ENCODE measurements around the gene PSORS1C1.

PSORS1C1 gene

GRCh38 chr6:31145386-31145785, 30.8 kb downstream of the PSORS1C1 start:
- TF ChIP-seq, protein P1, sequence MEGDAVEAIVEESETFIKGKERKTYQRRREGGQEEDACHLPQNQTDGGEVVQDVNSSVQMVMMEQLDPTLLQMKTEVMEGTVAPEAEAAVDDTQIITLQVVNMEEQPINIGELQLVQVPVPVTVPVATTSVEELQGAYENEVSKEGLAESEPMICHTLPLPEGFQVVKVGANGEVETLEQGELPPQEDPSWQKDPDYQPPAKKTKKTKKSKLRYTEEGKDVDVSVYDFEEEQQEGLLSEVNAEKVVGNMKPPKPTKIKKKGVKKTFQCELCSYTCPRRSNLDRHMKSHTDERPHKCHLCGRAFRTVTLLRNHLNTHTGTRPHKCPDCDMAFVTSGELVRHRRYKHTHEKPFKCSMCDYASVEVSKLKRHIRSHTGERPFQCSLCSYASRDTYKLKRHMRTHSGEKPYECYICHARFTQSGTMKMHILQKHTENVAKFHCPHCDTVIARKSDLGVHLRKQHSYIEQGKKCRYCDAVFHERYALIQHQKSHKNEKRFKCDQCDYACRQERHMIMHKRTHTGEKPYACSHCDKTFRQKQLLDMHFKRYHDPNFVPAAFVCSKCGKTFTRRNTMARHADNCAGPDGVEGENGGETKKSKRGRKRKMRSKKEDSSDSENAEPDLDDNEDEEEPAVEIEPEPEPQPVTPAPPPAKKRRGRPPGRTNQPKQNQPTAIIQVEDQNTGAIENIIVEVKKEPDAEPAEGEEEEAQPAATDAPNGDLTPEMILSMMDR (IDR thresholded peaks at IDR 0.05; ENCODE audit: low read depth, low read length, missing control alignments) = no peak
- H3K4me3 ChIP-seq (ENCODE audit: low read depth, low read length) = no peak overlapping the region
- DNase-seq (ENCODE audit: low read depth) = no peak

DNA sequence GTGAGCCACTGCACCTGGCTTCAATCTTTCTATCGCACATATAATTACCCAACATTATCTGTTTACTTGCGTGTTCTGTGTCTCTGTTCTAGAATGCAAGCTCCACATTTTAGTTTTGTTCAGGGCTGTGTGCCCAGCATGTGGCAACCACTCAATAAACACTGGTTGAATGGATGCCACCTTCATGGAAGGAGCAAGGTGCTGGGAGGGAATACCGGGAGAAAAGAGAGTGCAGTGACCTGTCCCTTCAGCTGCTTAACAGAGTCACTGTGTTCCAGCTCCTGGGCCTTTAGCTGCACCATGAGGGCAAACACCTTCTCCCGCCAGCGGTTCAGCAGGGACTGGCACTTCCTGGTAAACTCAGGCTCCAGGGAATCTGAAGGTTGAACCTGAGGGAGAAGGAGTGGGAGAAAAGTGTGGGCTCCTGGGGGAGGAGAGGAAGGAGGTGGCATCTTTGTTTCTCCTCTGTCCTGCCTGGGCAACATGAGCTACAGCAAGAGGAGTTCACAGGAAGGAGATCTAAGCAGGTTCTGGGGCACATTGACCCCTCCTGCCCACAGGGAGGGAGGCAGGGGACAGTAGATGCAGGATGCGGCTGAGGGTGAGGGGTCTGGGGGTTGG, 35.3 kb downstream of the PSORS1C1 start:
- H3K4me3 ChIP-seq (ENCODE audit: low read depth, low read length) = no peak overlapping the region
- DNase-seq (ENCODE audit: low read depth) = no peak
- TF ChIP-seq, protein P1 (IDR thresholded peaks at IDR 0.05; ENCODE audit: low read depth, low read length, missing control alignments) = no peak

- no peak overlapping the region for H3K4me3 ChIP-seq (ENCODE audit: low read depth, low read length)
- TF ChIP-seq, protein P1 (IDR thresholded peaks at IDR 0.05; ENCODE audit: low read depth, low read length, missing control alignments) = no peak
- no peak for DNase-seq (ENCODE audit: low read depth)
These were observed 38.2 kb downstream of the PSORS1C1 start for GRCh38 chr6:31152781-31153180.

GRCh38 chr6:31154436-31154835, 39.8 kb downstream of the PSORS1C1 start:
- no peak for DNase-seq (ENCODE audit: low read depth)
- TF ChIP-seq, protein P1 (IDR thresholded peaks at IDR 0.05; ENCODE audit: low read depth, low read length, missing control alignments) = no peak
- H3K4me3 ChIP-seq (ENCODE audit: low read depth, low read length) = no peak overlapping the region

DNA sequence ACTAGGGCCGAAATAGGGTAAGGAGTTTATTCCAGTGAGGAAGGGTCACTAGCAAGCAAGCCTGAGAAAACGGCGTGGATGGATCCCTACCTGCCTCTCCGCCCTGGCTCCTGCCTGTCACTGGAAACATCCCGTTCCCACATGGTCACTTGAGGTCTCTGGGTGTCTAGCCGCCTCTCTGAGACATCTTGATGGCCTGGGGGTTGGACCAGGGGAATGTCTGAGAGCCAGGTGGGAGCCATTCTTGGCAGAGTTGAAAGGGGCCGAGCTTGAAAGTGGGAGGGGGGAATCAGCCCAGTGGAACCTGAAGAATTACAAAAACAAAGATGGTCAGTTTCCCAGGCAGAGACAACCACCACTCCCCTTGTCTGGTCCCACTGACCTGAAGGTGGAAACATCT, 42.0 kb downstream of the PSORS1C1 start:
- TF ChIP-seq, protein P1 (IDR thresholded peaks at IDR 0.05; ENCODE audit: low read depth, low read length, missing control alignments) = no peak
- no peak overlapping the region for H3K4me3 ChIP-seq (ENCODE audit: low read depth, low read length)
- no peak for DNase-seq (ENCODE audit: low read depth)

DNA sequence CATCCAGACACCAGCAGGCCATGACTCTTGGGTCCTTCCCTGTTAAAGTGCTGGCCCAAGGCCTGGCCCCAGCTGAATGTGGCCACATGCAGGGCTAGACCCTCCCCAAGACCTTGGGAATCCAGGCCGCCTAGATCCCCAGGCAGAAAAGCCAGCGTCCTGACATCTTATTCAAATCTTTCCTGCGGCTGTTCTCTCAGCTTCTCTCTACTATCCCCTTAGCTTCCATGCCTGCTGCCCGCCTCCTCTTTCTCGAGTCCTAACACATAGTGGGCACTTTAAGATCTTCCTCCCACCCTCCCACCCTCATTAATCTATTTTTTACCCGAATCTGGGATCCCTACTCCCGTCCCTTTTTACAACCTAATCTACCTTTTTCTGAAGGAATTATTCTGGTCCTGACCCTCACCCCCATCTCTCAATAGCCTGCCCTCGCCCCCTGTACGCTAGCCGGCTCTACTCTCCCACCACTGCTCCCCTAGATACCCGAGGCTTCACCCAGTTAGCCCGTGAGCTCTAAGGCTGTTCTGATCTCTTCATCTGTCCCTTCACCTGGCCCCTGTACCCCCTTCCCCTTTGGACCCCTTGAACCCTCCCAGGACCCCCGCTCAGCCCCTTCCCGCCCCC, 43.0 kb downstream of the PSORS1C1 start, which contains the start of gene CCHCR1:
Gene CCHCR1, minus strand, starts transcription at position 290 of the 627 bp plus-strand sequence. Its CDS starts 202 bp downstream, at position 88.
- peak within 1 kb of the TSS; percentile 55 for H3K4me3 ChIP-seq (ENCODE audit: low read depth, low read length)
- DNase-seq (ENCODE audit: low read depth) = no peak
- TF ChIP-seq, protein P1 (IDR thresholded peaks at IDR 0.05; ENCODE audit: low read depth, low read length, missing control alignments) = no peak
